ENCODE results near the gene STN1. TPM values are rescaled to one million over a fixed set of nuclear protein-coding genes. Genes with fewer than 3 reads are reported as not detected.

Gene STN1
- total RNA-seq, 1 donor from 2014 or later = 17.3 TPM

- no peaks in the 10 kb centered on the region for H3K27me3 Mint-ChIP-seq (ENCODE audit: low read depth, unreplicated experiment)
- H3K27ac Mint-ChIP-seq (ENCODE audit: unreplicated experiment) = no peak overlapping the region
- Histone ChIP-seq H3K4me2 (ENCODE audit: low read length) (no peak overlapping the region), H3K9ac (ENCODE audit: low read length) (no peak overlapping the region), H3K4me3 (ENCODE audit: insufficient read depth, low read depth, low read length) (no peak overlapping the region), H4K20me1 (ENCODE audit: insufficient read depth, low read length) (no peaks in the 10 kb centered on the region), H3K4me1 (ENCODE audit: insufficient read depth, low read length) (peaks cover 22% of the 10 kb centered on the region), H3K27me3 (ENCODE audit: insufficient read depth, low read length) (no peaks in the 10 kb centered on the region), H3K79me2 (ENCODE audit: insufficient read depth, low read length) (no peaks in the 10 kb centered on the region), H3K9me3 (ENCODE audit: insufficient read depth, low read depth, low read length) (no peaks in the 10 kb centered on the region), H3K27ac (ENCODE audit: low read depth, low read length) (no peak overlapping the region), H3K36me3 (ENCODE audit: insufficient read depth, low read length) (peaks cover 16% of the 10 kb centered on the region), H2AFZ (ENCODE audit: low read depth, low read length) (no peak overlapping the region)
- H3K9me3 Mint-ChIP-seq (ENCODE audit: unreplicated experiment) = no peaks in the 10 kb centered on the region
- DNase-seq (ENCODE audit: low read depth) = no peak
- FAIRE-seq = no peak
- peaks cover 7% of the 10 kb centered on the region for H3K36me3 Mint-ChIP-seq (ENCODE audit: low read depth, unreplicated experiment)
- H3K4me1 Mint-ChIP-seq (ENCODE audit: low read depth, unreplicated experiment) = peaks cover 26% of the 10 kb centered on the region
- TF ChIP-seq CTCF (IDR thresholded peaks at IDR 0.05; ENCODE audit: insufficient read depth, low read depth, low read length) (no peak), EZH2 (IDR thresholded peaks at IDR 0.05; ENCODE audit: insufficient read depth, low read length) (no peak)
- no peak overlapping the region for H3K4me3 Mint-ChIP-seq (ENCODE audit: unreplicated experiment)
Measured at GRCh38 chr10:103893817-103894216, 24.2 kb downstream of the STN1 start.

DNA sequence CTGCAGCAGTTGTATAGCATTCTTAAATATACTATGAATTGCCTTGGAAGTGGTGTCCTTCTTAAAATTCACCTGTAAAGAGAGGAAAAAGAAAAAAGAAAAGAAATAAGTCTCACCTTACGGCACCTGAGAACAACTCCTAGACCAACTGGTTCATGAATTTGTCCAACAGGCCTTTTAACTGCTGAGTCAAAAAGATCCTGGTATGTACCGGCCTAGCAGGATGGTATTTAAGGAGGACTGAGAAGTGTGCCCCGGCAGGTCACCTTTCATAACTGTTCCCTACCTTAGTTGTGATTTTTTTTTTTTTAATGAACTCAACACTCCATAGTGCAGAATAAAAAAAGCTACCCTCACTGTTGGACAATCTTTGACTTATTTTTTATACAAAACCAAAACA is 25.8 kb downstream of the STN1 start:
- Mint-ChIP-seq H3K4me3 (ENCODE audit: unreplicated experiment) (no peak overlapping the region), H3K36me3 (ENCODE audit: low read depth, unreplicated experiment) (peaks cover 7% of the 10 kb centered on the region), H3K9me3 (ENCODE audit: unreplicated experiment) (no peaks in the 10 kb centered on the region), H3K27ac (ENCODE audit: unreplicated experiment) (no peak overlapping the region), H3K27me3 (ENCODE audit: low read depth, unreplicated experiment) (no peaks in the 10 kb centered on the region), H3K4me1 (ENCODE audit: low read depth, unreplicated experiment) (peaks cover 33% of the 10 kb centered on the region)
- FAIRE-seq (no peak), DNase-seq (ENCODE audit: low read depth) (no peak)
- Histone ChIP-seq H3K27me3 (ENCODE audit: insufficient read depth, low read length) (no peaks in the 10 kb centered on the region), H3K4me2 (ENCODE audit: low read length) (no peak overlapping the region), H3K9me3 (ENCODE audit: insufficient read depth, low read depth, low read length) (no peaks in the 10 kb centered on the region), H3K36me3 (ENCODE audit: insufficient read depth, low read length) (peaks cover 10% of the 10 kb centered on the region), H3K79me2 (ENCODE audit: insufficient read depth, low read length) (no peaks in the 10 kb centered on the region), H3K27ac (ENCODE audit: low read depth, low read length) (no peak overlapping the region), H3K9ac (ENCODE audit: low read length) (no peak overlapping the region), H2AFZ (ENCODE audit: low read depth, low read length) (no peak overlapping the region), H4K20me1 (ENCODE audit: insufficient read depth, low read length) (no peaks in the 10 kb centered on the region), H3K4me1 (ENCODE audit: insufficient read depth, low read length) (peaks cover 36% of the 10 kb centered on the region), H3K4me3 (ENCODE audit: insufficient read depth, low read depth, low read length) (no peak overlapping the region)
- no peak for TF ChIP-seq EZH2 (IDR thresholded peaks at IDR 0.05; ENCODE audit: insufficient read depth, low read length)
- no peak for TF ChIP-seq CTCF (IDR thresholded peaks at IDR 0.05; ENCODE audit: insufficient read depth, low read depth, low read length)

DNA sequence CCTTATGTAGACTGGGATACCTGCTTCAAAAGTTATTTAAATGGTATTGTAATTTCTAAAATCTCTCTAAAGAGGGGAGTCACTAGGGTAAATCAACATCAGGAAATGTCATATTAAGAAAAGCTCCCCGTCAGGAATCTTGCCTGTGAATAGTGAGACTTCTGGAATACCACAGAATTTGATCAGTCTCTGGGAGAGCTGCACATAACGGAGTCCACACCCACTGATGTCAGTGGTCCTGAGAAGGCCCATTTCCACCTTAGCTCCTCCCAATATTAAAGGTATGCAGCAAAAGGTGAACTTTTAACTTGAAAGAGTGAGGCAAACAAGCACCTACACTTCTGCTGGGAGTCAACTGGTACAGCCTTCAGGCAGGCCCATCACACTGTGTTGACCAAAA is 27.3 kb downstream of the STN1 start:
- no peak overlapping the region for H3K4me3 Mint-ChIP-seq (ENCODE audit: unreplicated experiment)
- no peak for FAIRE-seq
- H3K27ac Mint-ChIP-seq (ENCODE audit: unreplicated experiment) = no peak overlapping the region
- DNase-seq (ENCODE audit: low read depth) = no peak
- H3K36me3 ChIP-seq (ENCODE audit: insufficient read depth, low read length) = peaks cover 10% of the 10 kb centered on the region
- no peak overlapping the region for H2AFZ ChIP-seq (ENCODE audit: low read depth, low read length)
- no peaks in the 10 kb centered on the region for H3K9me3 Mint-ChIP-seq (ENCODE audit: unreplicated experiment)
- H3K27me3 Mint-ChIP-seq (ENCODE audit: low read depth, unreplicated experiment) = no peaks in the 10 kb centered on the region
- no peak overlapping the region for H3K4me2 ChIP-seq (ENCODE audit: low read length)
- H4K20me1 ChIP-seq (ENCODE audit: insufficient read depth, low read length) = no peaks in the 10 kb centered on the region
- peaks cover 7% of the 10 kb centered on the region for H3K36me3 Mint-ChIP-seq (ENCODE audit: low read depth, unreplicated experiment)
- H3K9ac ChIP-seq (ENCODE audit: low read length) = no peak overlapping the region
- no peaks in the 10 kb centered on the region for H3K9me3 ChIP-seq (ENCODE audit: insufficient read depth, low read depth, low read length)
- H3K4me3 ChIP-seq (ENCODE audit: insufficient read depth, low read depth, low read length) = no peak overlapping the region
- no peaks in the 10 kb centered on the region for H3K79me2 ChIP-seq (ENCODE audit: insufficient read depth, low read length)
- TF ChIP-seq CTCF (IDR thresholded peaks at IDR 0.05; ENCODE audit: insufficient read depth, low read depth, low read length) = no peak
- no peak for TF ChIP-seq EZH2 (IDR thresholded peaks at IDR 0.05; ENCODE audit: insufficient read depth, low read length)
- H3K27me3 ChIP-seq (ENCODE audit: insufficient read depth, low read length) = no peaks in the 10 kb centered on the region
- no peak overlapping the region for H3K27ac ChIP-seq (ENCODE audit: low read depth, low read length)
- peaks cover 31% of the 10 kb centered on the region for H3K4me1 Mint-ChIP-seq (ENCODE audit: low read depth, unreplicated experiment)
- peaks cover 29% of the 10 kb centered on the region for H3K4me1 ChIP-seq (ENCODE audit: insufficient read depth, low read length)

Measured in astrocyte (in vitro differentiated cells and primary cell).